Measurements from ENCODE around the gene RAB30.

RAB30 gene

DNA sequence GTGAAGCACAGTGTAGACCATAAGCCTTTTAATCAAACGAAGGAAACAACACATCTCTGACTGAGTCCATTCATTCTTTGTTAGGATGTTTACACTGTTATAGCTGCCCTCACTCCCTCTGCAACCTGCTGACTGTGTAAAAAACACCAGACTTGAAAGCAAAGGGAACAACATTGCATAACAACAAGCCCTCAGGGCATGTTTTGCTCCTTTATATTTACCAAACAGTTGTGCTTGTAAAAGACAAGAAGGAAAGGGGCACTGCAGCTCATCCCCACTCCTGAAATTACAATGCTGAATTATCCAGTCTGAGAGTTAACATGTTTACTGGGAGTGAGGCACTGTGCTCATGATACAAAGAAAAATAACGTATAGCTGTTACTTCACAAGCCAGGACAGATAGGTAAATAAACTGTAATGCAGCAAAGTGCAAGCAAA is 46.4 kb downstream of the RAB30 start:
- Histone ChIP-seq H3K27ac (ENCODE audit: low read depth, low read length, severe bottlenecking) (peak overlapping the region; percentile 1), H3K36me3 (ENCODE audit: control insufficient read depth, insufficient read depth, low read length) (no peaks in the 10 kb centered on the region), H3K4me1 (ENCODE audit: control insufficient read depth, insufficient read depth, low read length, poor library complexity, severe bottlenecking) (peaks cover 16% of the 10 kb centered on the region), H3K9me3 (ENCODE audit: control insufficient read depth, low read length) (peaks cover 4% of the 10 kb centered on the region), H3K4me3 (ENCODE audit: extremely low read depth, insufficient read depth, low read length, poor library complexity, severe bottlenecking) (no peak overlapping the region)
- WGBS, 2 experiments (ENCODE audit: insufficient coverage in 2 of 2) = 29% methylated on average over 2 of the region's 2 CpGs; no CpG with 5 or more reads in 1 of the 2 experiments

- H3K9me3 ChIP-seq (ENCODE audit: control insufficient read depth, low read length) = peaks cover 4% of the 10 kb centered on the region
- H3K4me1 ChIP-seq (ENCODE audit: control insufficient read depth, insufficient read depth, low read length, poor library complexity, severe bottlenecking) = peaks cover 16% of the 10 kb centered on the region
- H3K27ac ChIP-seq (ENCODE audit: low read depth, low read length, severe bottlenecking) = no peak overlapping the region
- H3K4me3 ChIP-seq (ENCODE audit: extremely low read depth, insufficient read depth, low read length, poor library complexity, severe bottlenecking) = no peak overlapping the region
- H3K36me3 ChIP-seq (ENCODE audit: control insufficient read depth, insufficient read depth, low read length) = no peaks in the 10 kb centered on the region
- 89 to 93% methylated on average over 3 of the region's 3 CpGs for WGBS, 2 experiments (ENCODE audit: insufficient coverage in 2 of 2)
These were observed 47.3 kb downstream of the RAB30 start for GRCh38 chr11:83024270-83024854.

DNA sequence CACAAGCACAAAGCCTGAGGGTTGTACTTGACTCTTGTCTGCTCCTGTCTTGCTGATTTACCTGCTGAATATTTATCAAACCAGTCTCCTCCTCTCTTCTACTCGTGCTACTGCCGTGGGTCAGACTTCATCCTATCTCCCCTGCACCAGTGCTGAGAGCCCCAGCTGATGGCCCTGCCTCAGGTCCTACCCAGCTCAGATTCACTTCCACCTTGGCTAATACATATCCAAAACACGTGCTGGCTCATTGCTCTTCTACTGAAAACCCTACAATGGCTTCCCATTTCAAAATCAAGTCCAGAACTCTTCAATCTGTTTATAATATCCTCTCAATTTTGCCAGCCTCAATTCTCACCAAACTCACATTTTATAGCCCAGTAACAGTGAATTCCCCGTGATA is 48.3 kb downstream of the RAB30 start:
- WGBS, 2 experiments (ENCODE audit: insufficient coverage in 2 of 2) = 60 to 63% methylated on average over 4 of the region's 4 CpGs
- Histone ChIP-seq H3K9me3 (ENCODE audit: control insufficient read depth, low read length) (peaks cover 4% of the 10 kb centered on the region), H3K4me1 (ENCODE audit: control insufficient read depth, insufficient read depth, low read length, poor library complexity, severe bottlenecking) (peaks cover 16% of the 10 kb centered on the region), H3K27ac (ENCODE audit: low read depth, low read length, severe bottlenecking) (no peak overlapping the region), H3K36me3 (ENCODE audit: control insufficient read depth, insufficient read depth, low read length) (no peaks in the 10 kb centered on the region), H3K4me3 (ENCODE audit: extremely low read depth, insufficient read depth, low read length, poor library complexity, severe bottlenecking) (no peak overlapping the region)

- 82% methylated on average over 2 of the region's 2 CpGs; no CpG with 5 or more reads in 1 of the 2 experiments for WGBS, 2 experiments (ENCODE audit: insufficient coverage in 2 of 2)
- H3K9me3 ChIP-seq (ENCODE audit: control insufficient read depth, low read length) = peaks cover 4% of the 10 kb centered on the region
- H3K4me3 ChIP-seq (ENCODE audit: extremely low read depth, insufficient read depth, low read length, poor library complexity, severe bottlenecking) = no peak overlapping the region
- H3K36me3 ChIP-seq (ENCODE audit: control insufficient read depth, insufficient read depth, low read length) = no peaks in the 10 kb centered on the region
- H3K4me1 ChIP-seq (ENCODE audit: control insufficient read depth, insufficient read depth, low read length, poor library complexity, severe bottlenecking) = peaks cover 16% of the 10 kb centered on the region
- no peak overlapping the region for H3K27ac ChIP-seq (ENCODE audit: low read depth, low read length, severe bottlenecking)
These were observed 49.9 kb downstream of the RAB30 start for GRCh38 chr11:83021780-83022125.

- no peak overlapping the region for H3K27ac ChIP-seq (ENCODE audit: low read depth, low read length, severe bottlenecking)
- H3K36me3 ChIP-seq (ENCODE audit: control insufficient read depth, insufficient read depth, low read length) = no peaks in the 10 kb centered on the region
- peaks cover 16% of the 10 kb centered on the region for H3K4me1 ChIP-seq (ENCODE audit: control insufficient read depth, insufficient read depth, low read length, poor library complexity, severe bottlenecking)
- H3K9me3 ChIP-seq (ENCODE audit: control insufficient read depth, low read length) = peaks cover 4% of the 10 kb centered on the region
- WGBS, 2 experiments (ENCODE audit: insufficient coverage in 2 of 2) = 91 to 95% methylated on average over 9 to 13 of the region's 17 CpGs
- H3K4me3 ChIP-seq (ENCODE audit: extremely low read depth, insufficient read depth, low read length, poor library complexity, severe bottlenecking) = no peak overlapping the region
These were observed 50.5 kb downstream of the RAB30 start for GRCh38 chr11:83020942-83021779.

DNA sequence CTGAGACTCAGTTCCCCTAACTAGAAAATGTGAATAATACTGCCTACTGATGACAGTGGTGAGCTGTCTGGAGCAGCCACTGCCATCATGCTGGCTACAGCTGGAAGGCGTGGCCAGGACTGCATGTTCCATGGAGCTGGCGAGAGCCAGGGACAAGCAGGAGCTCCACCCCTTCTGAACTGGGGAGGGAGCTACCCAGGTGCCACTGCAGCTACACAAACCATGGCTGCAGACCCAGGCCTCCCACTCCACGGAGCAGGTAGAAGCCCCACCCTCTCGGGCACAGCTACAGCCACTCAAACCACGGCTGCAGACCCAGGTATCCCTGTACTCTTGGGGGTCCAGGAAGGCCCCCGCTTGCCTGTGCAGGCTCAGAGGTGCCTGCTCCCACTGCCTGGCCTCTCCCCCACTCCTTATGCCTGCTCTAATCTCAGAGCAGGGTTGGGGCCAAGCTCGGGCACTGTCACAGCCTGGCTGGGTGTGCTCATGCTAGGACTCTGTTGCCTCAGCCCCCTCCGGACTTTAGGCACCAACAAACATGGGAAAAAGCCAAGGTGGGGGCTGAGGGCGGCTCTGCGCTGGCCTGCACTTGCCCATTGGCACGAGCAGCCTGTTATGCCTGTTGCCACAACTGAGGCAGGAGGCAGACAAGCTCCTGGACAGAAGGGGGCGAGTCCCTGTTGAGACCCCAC is 51.7 kb downstream of the RAB30 start:
- WGBS, 2 experiments (ENCODE audit: insufficient coverage in 2 of 2) = 92 to 96% methylated on average over 12 of the region's 12 CpGs
- no peak overlapping the region for H3K27ac ChIP-seq (ENCODE audit: low read depth, low read length, severe bottlenecking)
- H3K9me3 ChIP-seq (ENCODE audit: control insufficient read depth, low read length) = peaks cover 4% of the 10 kb centered on the region
- no peaks in the 10 kb centered on the region for H3K36me3 ChIP-seq (ENCODE audit: control insufficient read depth, insufficient read depth, low read length)
- peaks cover 10% of the 10 kb centered on the region for H3K4me1 ChIP-seq (ENCODE audit: control insufficient read depth, insufficient read depth, low read length, poor library complexity, severe bottlenecking)
- no peak overlapping the region for H3K4me3 ChIP-seq (ENCODE audit: extremely low read depth, insufficient read depth, low read length, poor library complexity, severe bottlenecking)

GRCh38 chr11:83014951-83015350 is 56.7 kb downstream of the RAB30 start:
- Histone ChIP-seq H3K9me3 (ENCODE audit: control insufficient read depth, low read length) (no peaks in the 10 kb centered on the region), H3K4me1 (ENCODE audit: control insufficient read depth, insufficient read depth, low read length, poor library complexity, severe bottlenecking) (peaks cover 20% of the 10 kb centered on the region), H3K4me3 (ENCODE audit: extremely low read depth, insufficient read depth, low read length, poor library complexity, severe bottlenecking) (no peak overlapping the region), H3K36me3 (ENCODE audit: control insufficient read depth, insufficient read depth, low read length) (peaks cover 2% of the 10 kb centered on the region), H3K27ac (ENCODE audit: low read depth, low read length, severe bottlenecking) (no peak overlapping the region)
- WGBS, 2 experiments (ENCODE audit: insufficient coverage in 2 of 2) = no CpG with 5 or more reads among the region's 1 CpG

DNA sequence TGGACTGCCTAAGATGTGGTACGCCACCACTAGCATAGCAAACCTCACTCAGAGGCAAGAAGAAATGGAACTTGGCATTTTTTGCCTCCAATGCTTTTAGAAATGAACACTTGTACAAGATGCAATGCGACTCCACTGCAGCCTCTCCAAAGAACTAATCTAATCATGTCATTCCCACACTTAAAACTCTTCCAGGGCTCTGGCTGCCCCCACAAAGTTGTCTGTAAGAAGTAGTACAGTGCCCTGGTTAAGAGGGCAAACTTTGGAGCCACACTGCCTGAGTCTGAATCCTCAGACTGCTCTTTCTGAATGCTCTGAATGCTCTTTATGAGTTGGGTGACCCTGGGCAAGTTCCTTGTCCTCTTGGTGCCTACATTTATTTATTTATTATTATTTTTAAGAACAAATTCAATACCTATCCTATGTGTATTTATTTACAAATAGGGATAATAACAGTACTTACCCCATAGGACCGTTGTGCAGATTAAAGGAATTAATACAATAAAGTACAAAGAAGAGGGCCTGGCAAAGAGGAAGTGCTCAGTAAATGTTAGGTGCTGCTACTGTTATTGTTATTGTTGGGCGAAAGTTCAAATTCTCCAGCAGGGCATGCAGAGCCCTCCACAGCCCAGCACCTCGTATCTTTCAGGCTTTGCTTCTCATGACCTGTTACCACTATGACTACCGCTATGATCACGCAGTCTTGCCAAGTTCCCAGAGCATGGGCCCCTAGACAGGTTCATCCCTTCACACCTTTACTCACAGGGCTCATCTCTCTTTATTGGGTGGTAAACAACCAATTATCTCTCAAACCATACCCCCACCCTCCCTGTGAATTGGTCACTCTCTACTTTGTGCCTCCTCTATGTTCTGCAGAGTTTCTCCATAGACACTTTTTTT is 59.3 kb downstream of the RAB30 start:
- peaks cover 5% of the 10 kb centered on the region for H3K36me3 ChIP-seq (ENCODE audit: control insufficient read depth, insufficient read depth, low read length)
- WGBS, 2 experiments (ENCODE audit: insufficient coverage in 2 of 2) = 89 to 97% methylated on average over 2 to 4 of the region's 7 CpGs
- H3K27ac ChIP-seq (ENCODE audit: low read depth, low read length, severe bottlenecking) = no peak overlapping the region
- peaks cover 37% of the 10 kb centered on the region for H3K4me1 ChIP-seq (ENCODE audit: control insufficient read depth, insufficient read depth, low read length, poor library complexity, severe bottlenecking)
- no peak overlapping the region for H3K4me3 ChIP-seq (ENCODE audit: extremely low read depth, insufficient read depth, low read length, poor library complexity, severe bottlenecking)
- H3K9me3 ChIP-seq (ENCODE audit: control insufficient read depth, low read length) = no peaks in the 10 kb centered on the region

DNA sequence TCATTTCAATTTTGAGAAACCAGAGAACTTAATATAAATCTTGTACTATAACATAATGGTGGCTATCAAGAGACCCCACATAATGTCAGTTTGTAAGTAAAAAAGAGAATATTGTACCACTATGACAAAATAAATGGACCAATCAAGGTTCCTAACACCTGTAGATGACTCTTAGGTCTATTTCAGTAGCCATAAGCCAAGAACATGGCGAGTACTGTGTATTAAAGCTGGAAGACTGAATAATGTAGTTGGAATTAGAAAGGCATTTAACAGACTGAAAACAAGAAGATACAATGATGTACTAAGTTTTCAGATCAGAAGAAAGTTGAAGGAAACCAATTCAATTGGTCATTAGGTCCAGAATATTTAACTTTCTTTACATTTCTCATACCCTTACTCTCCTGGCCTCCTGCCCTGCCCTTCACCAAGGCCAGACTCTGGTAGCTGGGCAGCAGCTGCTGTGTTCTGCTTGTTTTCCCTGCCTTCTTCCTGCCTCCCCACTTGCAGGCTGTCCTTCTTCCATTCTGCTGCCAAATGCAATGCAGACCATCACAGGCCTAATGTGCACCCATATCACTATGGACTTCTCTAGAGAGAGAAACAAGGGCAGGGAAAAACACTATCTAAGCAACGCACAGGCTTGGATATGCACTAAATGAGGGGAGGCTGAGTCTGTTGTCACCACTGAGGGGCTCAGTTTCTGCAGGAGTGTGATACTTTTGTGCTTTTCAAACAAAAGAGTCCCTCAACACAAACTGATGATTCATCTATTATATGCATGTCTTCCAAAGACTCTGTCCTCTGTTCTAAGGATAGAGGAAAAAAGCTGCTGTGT is 60.1 kb downstream of the RAB30 start:
- Histone ChIP-seq H3K27ac (ENCODE audit: low read depth, low read length, severe bottlenecking) (peak overlapping the region; percentile 37), H3K4me3 (ENCODE audit: extremely low read depth, insufficient read depth, low read length, poor library complexity, severe bottlenecking) (no peak overlapping the region), H3K36me3 (ENCODE audit: control insufficient read depth, insufficient read depth, low read length) (peaks cover 5% of the 10 kb centered on the region), H3K4me1 (ENCODE audit: control insufficient read depth, insufficient read depth, low read length, poor library complexity, severe bottlenecking) (peaks cover 38% of the 10 kb centered on the region), H3K9me3 (ENCODE audit: control insufficient read depth, low read length) (no peaks in the 10 kb centered on the region)
- 86% methylated on average over 1 of the region's 2 CpGs; no CpG with 5 or more reads in 1 of the 2 experiments for WGBS, 2 experiments (ENCODE audit: insufficient coverage in 2 of 2)
